RWPE1 (cell line): Measurements from ENCODE around the gene OIT3.
A peak's percentile ranks its signal among the peaks of the same experiment; 100 is the strongest.

Experiments used
- CTCF ChIA-PET: fragments of 350-600 bp; sonication (Branson Sonifier 250); formaldehyde crosslinking; extraction: SDS; loops from one replicate; lab custom pipeline; 2021; lab: Yijun Ruan, JAX
- POLR2A ChIA-PET: fragments of 400-600 bp; formaldehyde crosslinking; extraction: SDS; loops from one replicate; lab custom pipeline; 2020; ENCODE audit warnings: antibody characterized with exemption; ENCODE audit not compliant: low non-redundant PET; lab: Yijun Ruan, JAX
- DNase-seq: peaks from one replicate; pipeline ENCODE4 v3.0.0; 2012; ENCODE audit warnings: low spot score
- H3K27ac ChIP-seq: fragments of 450-650 bp; 2 replicates; pipeline ENCODE4 v1.5.1; 2017
- CTCF ChIP-seq: fragments of 450-650 bp; conservative IDR thresholded peaks from 2 replicates; pipeline ENCODE4 v1.5.1; 2017; ENCODE audit warnings: low read depth, mild to moderate bottlenecking

Gene OIT3

DNA sequence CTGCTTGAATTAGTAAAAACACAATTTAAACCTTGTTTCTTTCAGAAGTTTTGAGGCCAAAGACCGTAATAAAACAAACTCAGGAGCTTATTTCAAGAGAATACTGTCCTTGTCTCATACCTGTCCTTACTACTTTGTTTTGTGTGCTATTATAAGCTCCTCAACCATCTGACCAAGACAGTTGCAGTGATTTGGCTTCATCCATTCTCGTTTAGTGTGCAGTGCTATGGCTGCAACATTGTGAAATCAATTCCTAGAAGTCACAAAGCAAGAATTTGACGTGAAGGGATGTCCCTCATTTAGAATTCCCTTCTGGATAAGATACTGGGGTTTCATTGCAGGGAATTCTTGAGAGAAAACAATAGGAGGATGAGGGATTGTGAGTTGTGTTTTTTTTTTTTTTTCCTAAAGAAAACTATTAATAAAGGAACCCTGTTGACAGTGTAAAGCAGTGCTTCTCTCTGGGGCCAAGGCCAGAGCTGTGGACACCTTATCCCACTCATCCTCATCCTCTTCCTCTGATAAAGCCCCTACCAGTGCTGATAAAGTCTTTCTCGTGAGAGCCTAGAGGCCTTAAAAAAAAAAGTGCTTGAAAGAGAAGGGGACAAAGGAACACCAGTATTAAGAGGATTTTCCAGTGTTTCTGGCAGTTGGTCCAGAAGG, at the start of gene OIT3:
Gene OIT3, plus strand, starts transcription at position 604 of the 663 bp plus-strand sequence. CDS start 60 bp downstream, outside the sequence.
- no peak for DNase-seq
- ChIA-PET CTCF (interaction anchor here (0.6 to 0.7 kb wide), 2 partner anchors 47 to 89 kb away, joined by 3 to 4 read pairs; no protein-coding TSS in a partner anchor), POLR2A (no interaction called here)
- H3K27ac ChIP-seq: no peak within 1 kb of the TSS
- TF ChIP-seq CTCF: no peak

DNA sequence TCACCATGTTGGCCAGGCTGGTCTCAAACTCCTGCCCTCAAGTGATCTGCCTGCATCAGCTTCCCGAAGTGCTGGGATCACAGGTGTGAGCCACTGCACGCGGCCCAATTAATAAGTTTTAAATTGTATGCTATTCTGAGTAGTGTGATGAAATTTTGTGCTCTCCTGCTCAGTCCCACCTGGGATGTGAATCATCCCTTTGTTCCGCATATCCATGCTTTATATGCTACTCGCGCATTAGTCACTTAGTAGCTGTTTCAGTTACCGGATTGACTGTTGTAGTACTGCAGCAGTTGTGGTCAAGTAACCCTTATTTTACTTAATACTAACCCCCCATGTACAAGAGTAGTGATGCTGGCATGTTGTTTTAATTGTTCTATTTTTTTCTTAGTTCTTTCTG, 47.3 kb upstream of the OIT3 start:
- H3K27ac ChIP-seq: peak overlapping the region; percentile 84
- DNase-seq: peak; percentile 90
- POLR2A ChIA-PET: interaction anchor here (0.6 kb wide), 1 partner anchor 106 kb away, joined by 3 read pairs; no protein-coding TSS in a partner anchor
- CTCF ChIA-PET: interaction anchor here (0.5 to 0.6 kb wide), 4 partner anchors 12 to 51 kb away, joined by 3 to 4 read pairs (median 3); no protein-coding TSS in a partner anchor
- no peak for TF ChIP-seq CTCF

DNA sequence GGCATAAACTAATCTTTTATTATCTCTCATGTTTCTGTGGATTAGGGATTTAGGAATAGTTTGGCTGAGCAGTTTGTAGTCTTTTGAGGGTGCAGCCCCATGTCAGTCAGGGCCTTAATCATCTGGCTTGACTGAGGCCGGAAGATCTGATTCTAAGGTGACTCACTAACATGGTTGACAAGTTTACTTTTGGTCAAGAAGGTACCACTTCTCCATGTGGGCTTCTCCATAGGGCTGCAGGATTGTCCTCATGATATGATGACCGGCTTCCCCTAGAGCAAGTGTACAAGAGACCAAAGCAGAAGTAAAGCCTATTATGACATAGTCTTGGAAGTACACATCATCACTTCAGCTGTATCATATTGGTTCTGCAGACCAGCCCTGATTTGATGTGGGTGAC, 45.9 kb upstream of the OIT3 start:
- DNase-seq: peak; percentile 34
- CTCF ChIA-PET: no interaction called here
- H3K27ac ChIP-seq: no peak overlapping the region
- POLR2A ChIA-PET: no interaction called here
- no peak for TF ChIP-seq CTCF

GRCh38 chr10:72850861-72851260, 42.7 kb upstream of the OIT3 start:
- no peak for DNase-seq
- no peak for TF ChIP-seq CTCF
- no peak overlapping the region for H3K27ac ChIP-seq
- ChIA-PET POLR2A (no interaction called here), CTCF (no interaction called here)

- no peak for DNase-seq
- H3K27ac ChIP-seq: no peak overlapping the region
- CTCF ChIA-PET: no interaction called here
- TF ChIP-seq CTCF: no peak
- POLR2A ChIA-PET: no interaction called here
Observed at GRCh38 chr10:72851509-72851908, 42.0 kb upstream of the OIT3 start.

- no peak for DNase-seq
- no peak for TF ChIP-seq CTCF
- POLR2A ChIA-PET: no interaction called here
- CTCF ChIA-PET: interaction anchor here (0.6 to 0.7 kb wide), 3 partner anchors 68 to 761 kb away, joined by 4 to 7 read pairs (median 6); no protein-coding TSS in a partner anchor
- H3K27ac ChIP-seq: no peak overlapping the region
Observed at GRCh38 chr10:72852508-72852907, 41.0 kb upstream of the OIT3 start.
